ENCODE measurements around the gene SUMO1.
A peak's percentile ranks its signal among the peaks of the same experiment; 100 is the strongest.
"Not testable (repeated sequence)": the region's sequence is repeated elsewhere in the genome, so short reads cannot be mapped to it uniquely, and the experiment has no call there.

The SUMO1 gene

DNA sequence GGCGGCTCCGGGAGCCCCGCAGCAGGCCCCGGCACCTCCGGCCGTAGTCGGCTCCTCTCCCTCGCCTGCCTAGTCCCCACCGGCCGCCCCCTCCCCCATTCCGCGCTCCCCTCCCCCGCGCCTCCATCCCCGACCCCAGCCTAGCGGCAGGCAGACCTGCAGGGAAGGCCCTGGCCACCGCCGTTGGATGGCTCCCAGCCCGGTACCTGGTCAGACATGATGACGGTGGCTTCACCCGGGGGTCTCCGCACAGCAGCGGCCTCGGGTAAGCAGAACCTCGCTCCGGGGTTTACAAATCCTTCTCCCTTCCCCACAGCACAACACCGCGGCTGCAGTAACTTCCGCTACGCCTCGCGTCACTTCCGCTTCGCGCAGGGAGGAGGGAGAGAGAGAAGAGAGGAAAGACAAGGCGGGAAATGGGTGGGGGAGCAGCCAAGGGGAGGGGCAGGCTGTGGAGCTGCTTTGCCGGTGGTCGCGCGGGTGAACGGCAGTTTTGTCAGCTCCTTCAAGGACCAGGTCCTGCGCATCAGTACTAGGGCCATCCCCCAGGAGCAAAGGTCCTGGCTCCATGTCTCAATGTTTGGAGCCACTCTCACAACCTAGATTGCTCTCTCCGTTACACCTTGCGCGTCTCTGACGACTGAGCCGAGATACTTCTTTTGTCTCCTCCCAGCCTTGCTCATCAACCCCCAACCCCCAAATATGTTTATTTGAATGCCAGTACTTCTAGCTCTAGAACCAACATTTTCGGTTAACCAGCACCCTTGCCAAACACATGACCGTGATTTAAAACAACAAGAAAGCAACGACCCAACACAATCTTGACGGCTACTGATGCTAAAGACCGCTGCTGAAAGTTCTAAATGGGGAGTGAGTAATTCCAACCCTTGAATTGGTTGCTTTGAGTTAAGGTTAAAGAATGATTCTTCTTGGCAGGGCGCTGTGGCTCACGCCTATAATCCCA is at the start of gene SUMO1:
TSS of gene SUMO1 (minus strand) at position 364 of the 964 bp plus-strand sequence. CDS start at position 218, 146 bp downstream.
- peak; percentile 87 for DNase-seq (ENCODE audit: low read depth, low spot score)

DNA sequence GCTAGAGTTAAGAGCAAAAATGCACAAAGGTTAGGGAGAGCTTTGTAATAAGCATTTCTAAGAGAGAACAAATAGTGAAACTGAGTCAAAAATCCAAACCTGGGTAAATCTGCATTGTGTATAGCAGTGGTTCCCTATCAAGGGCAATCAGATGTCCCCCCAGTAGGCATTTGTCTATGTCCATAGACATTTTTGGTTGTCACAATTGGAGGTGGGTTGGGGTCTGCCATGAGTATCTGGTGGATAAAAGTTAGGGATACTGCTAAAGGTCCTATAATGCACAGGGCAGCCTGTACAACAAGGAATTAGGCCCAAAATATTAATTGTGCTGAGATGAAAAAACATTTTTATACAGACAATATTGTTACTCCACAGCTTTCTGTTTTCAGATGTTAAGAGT is 48.2 kb upstream of the SUMO1 start:
- DNase-seq (ENCODE audit: low read depth, low spot score): no peak

DNA sequence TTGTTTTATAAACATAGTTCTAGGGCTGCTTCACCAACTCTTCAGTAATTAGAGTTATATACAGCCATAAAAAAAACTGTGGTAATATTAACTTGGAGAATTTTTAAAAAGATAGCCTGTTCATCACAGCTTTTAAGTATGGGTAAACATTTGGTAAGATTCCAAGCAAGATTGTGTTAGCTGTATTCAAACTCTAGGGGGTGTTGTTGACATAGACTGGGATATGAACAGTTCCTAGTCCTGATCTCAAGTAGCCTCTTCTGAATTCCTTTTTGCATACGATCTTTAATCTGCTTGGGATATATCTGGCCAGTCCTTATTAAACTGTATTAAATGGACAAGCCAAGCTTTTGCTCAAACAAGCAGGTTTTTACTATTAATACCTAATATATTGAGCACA is 40.5 kb upstream of the SUMO1 start:
- DNase-seq (ENCODE audit: low read depth, low spot score): no peak

DNA sequence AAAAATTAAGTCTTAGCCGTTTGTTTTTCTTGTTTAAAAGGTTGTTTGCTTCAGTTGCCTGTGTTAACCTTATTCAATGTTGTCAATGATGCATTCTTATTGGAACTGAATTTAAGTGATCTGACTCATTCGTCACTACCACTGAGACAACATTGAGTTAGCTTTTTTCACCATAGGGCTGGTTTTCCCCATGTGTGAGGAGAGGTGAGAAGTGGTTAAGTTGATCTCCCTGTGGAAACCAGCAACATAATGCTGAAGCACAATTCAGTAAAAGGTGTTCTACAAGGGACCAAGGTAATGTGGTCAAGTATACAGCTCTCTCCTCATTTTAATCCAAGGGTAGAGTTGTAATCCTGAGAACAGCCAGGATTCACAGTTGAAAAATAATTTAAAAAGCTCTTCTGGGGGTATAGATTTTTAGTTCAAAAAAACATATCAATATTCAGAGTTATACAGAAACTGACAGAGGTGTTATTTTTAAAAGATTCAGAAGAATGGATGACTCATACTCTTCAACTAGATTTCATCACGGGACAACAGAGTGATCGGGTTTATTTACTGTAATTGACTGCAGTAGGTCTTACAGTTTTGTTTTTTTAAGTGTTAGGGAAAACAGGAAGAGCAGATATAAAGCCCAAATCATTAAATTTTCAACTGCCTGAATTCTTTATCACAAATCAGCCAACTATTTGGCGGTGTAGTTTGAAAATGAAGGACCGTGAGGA is 39.8 kb upstream of the SUMO1 start:
- no peak for DNase-seq (ENCODE audit: low read depth, low spot score)

DNA sequence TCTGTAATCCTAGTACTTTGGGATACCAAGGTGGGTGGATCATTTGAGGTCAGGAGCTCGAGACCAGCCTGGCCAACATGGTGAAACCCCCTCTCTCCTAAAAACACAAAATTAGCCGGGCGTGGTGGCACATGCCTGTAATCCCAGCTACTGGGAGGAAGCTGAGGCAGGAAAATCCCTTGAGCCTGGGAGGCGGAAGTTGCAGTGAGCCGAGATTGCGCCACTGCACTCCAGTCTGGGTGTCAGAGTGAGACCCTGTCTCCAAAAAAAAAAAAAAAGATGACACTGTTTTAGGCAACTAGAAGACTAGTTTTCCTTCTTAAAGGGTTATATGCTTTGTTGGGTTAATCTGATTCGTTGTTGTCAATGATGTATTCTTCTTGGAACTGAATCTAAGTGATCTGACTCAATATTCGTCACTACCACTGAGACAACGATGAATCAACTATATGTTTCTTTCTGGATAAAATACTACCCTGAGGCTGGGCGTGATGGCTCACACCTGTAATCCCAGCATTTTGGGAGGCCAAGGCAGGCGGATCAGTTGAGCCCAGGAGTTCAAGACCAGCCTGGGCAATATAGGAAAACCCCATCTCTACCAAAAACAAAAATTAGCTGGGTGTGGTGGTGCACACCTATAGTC is 37.8 kb upstream of the SUMO1 start:
- not testable (repeated sequence) for DNase-seq (ENCODE audit: low read depth, low spot score)

DNA sequence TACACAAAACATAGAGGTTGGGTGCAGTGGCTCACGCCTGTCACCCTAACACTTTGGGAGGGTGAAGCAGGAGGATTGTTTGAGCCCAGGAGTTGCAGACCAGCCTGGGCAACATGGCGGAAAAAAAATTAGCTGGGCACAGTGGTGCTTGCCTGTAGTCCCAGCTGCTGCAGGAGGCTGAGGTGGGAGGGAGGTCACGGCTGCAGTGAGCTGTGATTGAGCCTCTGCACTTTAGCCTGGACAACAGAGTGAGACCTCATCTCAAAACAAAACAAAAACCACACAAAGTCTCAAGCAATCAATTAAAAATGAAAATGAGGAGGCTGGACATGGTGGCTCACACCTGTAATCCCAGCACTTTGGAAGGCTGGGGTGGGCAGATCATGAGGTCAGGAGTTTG is 32.1 kb upstream of the SUMO1 start:
- DNase-seq (ENCODE audit: low read depth, low spot score): no peak

DNA sequence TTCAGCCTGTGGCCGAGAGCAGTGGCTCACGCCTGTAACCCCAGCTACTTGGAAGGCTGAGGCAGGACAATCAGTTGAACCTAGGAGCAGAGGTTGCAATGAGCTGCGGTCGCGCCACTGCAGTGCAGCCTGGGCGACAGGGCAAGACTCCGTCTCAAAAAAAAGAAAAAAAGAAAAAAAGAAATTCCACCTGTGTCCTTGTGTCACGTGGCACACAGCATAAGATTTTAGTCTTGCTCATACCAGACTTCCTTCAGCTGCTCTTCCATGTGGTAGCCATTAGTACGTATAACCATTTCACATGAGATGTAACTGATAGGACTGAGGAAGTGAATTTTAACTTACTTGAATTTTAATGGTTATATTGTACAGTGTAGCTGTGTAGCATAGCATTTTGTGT is 31.2 kb upstream of the SUMO1 start:
- no peak for DNase-seq (ENCODE audit: low read depth, low spot score)

DNA sequence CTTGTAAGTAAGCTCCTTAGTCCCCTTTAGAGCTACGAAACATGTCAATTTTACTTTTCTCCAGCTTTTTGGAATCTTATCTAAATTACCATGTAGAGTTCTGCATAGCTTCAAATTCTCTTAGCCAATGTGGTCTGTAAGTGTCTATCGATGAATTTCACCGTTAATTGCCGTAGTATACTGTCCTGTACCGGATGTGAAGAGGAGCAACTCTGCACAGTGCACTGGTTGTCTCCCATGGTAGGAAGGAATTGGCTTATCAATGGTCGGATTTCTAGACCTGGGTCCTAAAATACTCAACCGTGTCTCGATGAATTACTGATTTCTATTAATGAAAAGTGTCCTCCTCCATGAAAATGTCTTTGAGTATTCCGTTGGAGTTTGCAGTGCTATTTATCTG is 29.1 kb upstream of the SUMO1 start:
- no peak for DNase-seq (ENCODE audit: low read depth, low spot score)

DNA sequence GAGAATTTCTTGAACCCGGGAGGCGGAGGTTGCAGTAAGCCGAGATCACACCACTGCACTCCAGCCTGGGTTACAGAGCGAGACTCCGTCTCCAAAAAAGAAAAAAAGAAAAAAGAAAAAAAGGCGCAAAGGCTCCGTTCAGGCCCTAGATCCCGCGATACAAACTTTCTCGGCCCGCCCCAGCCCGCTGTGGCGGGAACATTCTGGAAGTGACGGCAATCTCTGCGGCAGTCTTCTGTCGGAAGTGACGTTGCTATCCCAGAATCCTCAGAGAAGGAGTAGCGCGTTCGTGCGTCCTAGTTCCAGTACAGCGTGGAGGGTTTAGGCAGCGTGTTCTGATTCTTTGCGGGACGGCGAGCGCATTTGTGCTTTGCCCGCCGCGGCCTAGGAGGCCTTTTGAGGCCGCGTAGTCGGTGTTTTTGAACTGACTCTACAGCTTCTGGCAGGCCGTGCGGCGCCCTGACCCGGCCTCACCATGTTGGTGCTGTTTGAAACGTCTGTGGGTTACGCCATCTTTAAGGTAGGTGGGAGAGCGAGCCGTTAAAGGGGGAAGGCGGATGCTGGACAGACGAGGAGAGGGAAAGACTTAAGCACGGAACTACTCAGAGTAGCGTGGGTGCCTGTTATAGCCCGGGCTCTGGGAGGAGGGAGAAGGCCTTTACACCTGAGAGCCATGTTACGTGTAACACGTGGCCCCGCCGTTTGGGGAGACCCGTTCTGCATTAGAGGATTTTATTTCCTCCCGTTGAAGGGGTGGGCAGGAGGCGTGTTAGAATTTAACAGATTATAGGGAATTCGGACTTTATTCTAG is 27.3 kb upstream of the SUMO1 start, which contains the start of gene NOP58:
TSS of gene NOP58 (plus strand) at position 297 of the 811 bp plus-strand sequence. CDS start at position 476, 179 bp downstream.
- peak; percentile 89 for DNase-seq (ENCODE audit: low read depth, low spot score)

DNA sequence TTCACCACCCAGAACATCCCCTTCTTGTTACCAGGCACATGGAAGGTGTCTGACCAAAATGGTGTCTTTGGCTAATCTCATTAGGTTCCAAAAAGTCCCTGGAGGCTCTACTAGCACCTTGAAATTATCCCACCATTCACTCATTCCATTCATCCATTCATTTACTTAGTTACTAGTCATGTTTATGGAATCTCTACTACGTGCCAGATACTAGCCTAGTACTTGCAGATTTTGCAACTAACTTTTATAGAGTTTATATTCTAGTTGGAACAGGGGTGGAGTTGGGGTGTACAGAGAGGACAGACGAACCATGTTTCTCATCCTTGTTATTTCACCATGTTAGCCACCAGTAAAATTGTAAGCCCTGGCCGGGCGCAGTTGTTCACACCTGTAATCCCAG is 23.1 kb upstream of the SUMO1 start:
- no peak for DNase-seq (ENCODE audit: low read depth, low spot score)

DNA sequence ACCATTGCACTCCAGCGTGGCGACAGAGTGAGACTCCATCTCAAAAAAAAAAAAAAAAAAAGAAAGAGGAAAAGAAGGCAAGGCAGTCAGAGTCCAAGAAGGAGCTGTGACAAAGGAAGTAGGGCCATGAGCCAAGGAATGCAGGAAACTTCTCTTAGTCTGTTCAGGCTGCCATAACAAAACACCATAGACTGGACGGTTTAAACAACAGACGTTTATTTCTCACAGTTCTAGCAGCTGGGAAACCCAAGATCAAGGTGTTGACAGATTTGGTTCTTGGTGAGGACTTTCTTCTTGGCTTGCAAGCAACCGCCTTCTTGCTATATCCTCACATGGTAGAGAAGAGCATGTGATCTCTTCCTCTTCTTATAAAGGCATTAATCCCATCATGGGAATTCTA is 13.1 kb upstream of the SUMO1 start:
- no peak for DNase-seq (ENCODE audit: low read depth, low spot score)

DNA sequence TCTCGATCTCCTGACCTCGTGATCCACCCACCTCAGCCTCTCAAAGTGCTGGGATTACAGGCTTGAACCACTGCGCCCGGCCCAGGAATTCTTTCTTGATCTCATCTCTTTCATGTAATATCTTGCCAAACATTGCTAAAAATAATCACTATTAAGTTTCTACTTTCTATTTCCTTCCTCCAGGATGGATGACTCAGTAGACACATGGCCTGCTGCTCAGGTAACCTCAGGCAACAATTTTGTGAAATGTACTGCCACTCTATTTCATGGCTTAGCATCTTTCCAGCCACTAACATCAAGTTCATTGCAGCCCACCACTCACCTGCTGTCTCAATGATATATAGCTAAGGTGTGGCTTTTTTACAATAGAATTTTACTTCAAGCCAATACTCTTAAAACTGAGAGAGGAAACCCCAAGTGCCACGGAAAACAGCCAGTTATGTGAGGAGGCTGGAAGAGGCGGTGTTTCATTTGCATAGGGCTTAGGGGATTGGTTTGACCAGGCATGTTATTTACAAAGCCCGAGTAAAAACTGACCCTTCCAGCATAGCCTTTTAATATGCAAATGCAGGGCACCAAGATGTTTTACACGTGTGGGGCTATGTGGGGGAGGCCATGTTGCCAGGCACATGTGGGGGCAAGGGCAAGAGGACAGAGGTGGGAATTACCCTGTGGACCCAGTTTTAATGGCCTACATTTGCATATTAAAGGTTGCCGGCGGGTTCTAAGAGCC is 11.3 kb upstream of the SUMO1 start:
- DNase-seq (ENCODE audit: low read depth, low spot score): peak; percentile 95

DNA sequence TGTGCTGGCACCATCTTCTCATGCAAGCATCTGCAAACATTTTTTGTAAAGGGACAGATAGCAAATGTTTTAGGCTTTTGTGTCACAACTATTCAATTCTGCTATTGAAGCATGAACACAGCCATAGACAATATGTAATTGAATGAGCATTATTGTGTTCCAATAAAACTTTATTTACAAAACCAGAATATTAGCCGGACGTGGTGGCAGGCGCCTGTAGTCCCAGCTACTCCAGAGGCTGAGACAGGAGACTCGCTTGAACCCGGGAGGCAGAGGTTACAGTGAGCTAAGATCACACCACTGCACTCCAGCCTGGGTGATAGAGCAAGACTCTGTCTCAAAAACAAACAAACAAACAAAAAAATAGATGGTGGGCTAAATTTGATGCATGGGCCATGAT is 9.3 kb upstream of the SUMO1 start:
- DNase-seq (ENCODE audit: low read depth, low spot score): not testable (repeated sequence)

DNA sequence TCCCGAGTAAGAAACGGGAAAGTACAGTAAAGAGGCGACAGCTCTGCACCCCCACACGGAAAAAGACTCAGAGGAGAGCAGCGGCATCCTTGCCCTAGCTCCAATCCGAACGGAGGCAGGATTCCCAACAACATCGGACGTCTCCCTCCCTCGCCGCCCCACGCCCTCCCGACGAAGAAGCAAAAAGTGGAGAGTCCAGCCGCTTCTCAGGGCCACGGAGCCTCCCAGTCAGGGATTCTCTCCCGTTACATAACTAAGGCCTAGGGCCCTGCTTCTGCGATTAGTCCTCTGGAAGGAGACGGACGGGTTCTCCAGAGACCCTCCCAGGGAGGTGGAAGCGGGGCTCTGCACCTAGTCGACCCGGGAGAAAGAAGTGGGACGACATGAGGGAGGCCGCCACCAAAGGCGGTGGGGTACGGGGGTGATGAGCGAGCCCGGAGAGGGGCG is 587 bp downstream of the SUMO1 start:
- no peak for DNase-seq (ENCODE audit: low read depth, low spot score)

DNA sequence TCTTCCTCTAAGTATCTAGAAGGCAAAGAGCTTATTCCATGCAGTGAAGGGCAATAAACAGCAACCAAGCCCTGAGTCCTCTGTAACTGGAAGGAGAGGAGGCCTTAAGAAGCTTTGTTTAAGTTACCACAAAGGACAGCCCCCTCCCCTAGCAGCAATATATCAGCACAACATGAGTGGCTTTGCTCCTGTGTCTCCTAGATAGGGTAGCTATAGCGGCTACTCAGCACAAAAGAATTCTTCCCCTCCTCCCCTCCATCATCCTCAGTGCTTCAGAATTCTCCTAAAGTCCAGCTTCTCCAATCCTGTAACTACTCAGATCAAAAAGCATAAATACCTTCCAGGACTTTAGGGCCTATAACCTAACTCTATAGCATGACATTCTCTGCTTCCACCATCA is 16.5 kb downstream of the SUMO1 start:
- no peak for DNase-seq (ENCODE audit: low read depth, low spot score)

DNA sequence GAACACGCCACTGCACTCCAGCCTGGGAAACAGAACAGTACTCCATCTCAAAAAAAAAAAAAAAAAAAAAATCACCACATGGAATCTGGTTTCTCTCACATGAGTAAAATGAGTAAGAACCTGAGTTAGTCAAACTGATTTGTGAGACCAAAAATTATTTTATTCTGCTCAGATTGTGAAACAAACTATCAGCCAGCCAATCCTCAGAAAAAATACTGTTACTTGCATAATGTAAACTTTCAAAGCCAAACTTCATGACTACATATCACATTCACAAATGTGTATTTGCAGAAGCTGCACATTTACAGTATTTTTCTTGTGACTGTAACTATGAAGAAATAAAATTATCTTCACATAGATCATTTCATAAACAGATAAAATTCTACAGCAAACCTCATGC is 23.2 kb downstream of the SUMO1 start:
- DNase-seq (ENCODE audit: low read depth, low spot score): no peak

DNA sequence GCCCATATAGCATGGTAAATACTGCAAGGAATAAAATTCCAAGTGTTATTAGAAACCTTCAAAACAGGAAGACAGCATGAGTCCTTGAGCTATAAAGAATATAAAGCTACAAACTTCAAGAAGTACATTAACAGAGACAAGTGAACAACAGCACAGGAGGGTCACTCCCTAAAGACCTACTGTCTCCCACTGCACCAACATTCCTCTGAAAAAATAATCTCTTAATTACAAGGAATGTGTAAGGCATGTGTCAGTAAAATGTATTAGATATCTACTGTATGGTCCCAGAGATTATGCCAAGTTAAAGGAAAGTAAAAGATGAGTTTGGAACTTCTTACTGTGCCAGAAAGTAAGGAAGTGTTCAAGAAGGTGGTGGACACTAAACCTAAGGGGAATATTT is 29.9 kb downstream of the SUMO1 start:
- DNase-seq (ENCODE audit: low read depth, low spot score): no peak

DNA sequence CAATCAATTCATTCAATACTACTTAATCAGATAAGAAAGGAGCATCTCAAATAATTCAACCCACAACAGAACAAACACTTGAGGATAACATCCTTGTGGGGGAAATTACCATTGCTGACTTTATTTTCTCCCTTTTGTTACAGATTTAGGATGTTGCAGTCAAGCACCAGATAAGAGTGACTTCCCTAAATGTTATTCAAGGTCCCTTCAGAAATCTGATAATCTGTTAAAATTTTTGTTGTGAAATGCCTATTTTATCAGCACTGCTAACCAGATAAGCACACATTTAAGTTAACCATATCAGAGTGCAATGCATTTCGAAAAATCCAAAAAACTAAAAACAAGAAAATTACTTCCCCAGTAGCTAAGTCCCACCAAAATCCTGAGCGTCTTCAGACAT is 33.5 kb downstream of the SUMO1 start:
- DNase-seq (ENCODE audit: low read depth, low spot score): no peak

DNA sequence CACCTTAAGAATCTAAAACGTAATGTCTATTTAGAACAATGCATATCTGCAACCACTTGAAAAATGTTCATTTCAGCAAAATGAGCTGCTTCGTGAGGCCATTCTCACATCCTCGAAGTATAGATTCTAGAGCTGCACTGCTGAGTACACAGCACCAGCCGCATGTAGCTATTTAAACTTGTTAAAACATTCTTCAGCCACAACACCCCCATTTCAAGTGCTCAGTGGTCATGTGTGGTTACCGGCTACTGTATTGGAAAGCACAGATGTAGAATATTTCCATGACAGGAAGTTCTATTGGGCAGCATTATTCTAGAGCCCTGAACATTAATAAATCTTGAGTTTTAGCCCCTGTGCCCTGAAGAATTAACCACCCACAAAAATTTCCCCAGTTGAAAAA is 35.0 kb downstream of the SUMO1 start:
- DNase-seq (ENCODE audit: low read depth, low spot score): no peak

Measured in iPS DF 19.7 (cell line).